UCSD-AML1 (cell line): ENCODE results near the gene PDF.

ENCODE experiments used
- DNase-seq: peaks from one replicate; lab custom pipeline; 2025; ENCODE audit not compliant: unreplicated experiment; lab: John Stamatoyannopoulos, UW

Gene PDF

DNA sequence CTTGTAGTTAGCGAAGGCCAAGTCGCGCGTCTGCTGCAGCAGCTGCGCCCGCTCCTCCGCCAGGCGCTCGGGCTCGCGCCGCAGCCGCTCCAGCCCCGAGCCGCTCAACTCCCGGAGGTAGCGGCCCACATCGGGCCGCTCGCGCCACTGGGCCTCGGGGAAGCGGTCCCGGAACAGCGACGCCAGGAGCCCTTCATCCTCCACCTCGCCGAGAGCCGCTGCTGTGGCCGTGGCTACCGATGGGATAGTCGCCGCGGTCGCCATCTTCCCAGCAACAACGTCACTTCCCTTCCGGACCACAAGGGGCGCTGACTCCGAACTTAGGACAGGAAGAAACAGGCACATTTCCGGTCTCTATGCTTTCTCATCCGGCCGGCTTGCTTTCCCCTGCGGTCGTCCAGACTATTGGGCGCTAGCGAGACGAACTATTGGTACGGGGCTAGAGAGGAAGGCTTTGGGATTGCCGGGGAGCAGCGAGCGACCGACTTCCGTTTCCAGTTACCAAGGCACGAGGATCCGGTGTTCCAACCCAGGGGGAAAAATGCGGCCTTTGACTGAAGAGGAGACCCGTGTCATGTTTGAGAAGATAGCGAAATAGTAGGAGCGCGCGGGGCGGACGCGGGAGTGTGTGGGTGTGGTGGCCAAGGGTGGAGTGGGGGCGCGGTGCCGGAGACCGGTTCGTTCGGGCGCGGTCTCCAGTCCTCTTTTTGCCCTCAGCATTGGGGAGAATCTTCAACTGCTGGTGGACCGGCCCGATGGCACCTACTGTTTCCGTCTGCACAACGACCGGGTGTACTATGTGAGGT is 9.1 kb upstream of the PDF start, which contains the start of the genes COG8 and NIP7:
Gene COG8, minus strand, starts transcription at position 276 of the 806 bp plus-strand sequence. Its CDS starts 12 bp downstream, at position 264.
Gene NIP7, plus strand, starts transcription at position 484 of the 806 bp plus-strand sequence. Its CDS starts 58 bp downstream, at position 542.
- DNase-seq = peak; percentile 95

DNA sequence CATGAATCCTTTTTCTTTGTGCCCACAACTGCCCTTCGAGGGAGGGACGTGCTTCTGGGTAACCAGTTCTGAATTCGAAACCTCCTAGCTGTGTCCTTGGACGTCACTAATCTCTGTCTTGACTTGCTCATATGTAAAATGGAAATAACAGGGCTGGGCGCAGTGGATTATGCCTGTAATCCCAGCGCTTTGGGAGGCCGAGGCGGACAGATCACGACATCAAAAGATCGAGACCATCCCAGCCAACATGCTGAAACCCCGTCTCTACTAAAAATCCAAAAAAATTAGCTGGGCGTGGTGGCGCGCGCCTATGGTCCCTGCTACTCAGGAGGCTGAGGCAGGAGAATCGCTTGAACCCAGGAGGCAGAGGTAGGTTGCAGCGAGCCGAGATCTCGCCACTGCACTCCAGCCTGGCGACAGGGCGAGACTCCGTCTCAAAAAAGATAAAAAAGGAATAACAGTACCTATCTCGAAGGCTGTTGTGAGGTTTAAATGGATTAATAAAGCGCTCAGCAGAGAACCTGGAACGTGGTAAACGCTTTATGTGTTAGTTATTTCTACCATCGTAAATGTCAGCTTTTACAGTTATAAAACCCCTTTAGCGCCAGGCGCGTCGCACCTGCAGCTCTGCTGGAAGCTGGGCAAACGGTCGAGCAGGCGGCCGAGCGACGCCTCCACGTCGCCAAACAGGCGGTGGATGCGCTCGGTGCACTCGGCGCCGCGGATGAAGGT is 8.3 kb upstream of the PDF start:
- DNase-seq = no peak

DNA sequence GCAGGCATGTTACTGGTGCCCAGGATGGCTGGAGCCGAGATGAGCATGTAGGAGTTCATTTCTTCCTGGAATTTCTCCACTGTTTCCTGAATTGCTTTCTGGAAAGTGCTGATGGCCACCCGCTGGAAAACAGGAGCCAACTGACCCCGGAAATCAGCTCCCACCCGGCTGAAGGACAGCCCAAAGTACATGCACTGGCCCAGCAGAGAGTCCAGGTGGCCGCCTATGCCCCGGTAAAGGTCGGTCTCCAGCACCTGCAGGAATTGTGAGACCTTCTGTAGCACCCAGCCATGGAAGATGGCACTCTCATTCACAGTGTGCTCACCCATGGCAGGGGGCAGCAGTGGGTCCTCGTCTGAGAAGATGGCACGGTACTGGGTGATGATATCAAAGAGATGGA is 4.3 kb upstream of the PDF start:
- DNase-seq = no peak

DNA sequence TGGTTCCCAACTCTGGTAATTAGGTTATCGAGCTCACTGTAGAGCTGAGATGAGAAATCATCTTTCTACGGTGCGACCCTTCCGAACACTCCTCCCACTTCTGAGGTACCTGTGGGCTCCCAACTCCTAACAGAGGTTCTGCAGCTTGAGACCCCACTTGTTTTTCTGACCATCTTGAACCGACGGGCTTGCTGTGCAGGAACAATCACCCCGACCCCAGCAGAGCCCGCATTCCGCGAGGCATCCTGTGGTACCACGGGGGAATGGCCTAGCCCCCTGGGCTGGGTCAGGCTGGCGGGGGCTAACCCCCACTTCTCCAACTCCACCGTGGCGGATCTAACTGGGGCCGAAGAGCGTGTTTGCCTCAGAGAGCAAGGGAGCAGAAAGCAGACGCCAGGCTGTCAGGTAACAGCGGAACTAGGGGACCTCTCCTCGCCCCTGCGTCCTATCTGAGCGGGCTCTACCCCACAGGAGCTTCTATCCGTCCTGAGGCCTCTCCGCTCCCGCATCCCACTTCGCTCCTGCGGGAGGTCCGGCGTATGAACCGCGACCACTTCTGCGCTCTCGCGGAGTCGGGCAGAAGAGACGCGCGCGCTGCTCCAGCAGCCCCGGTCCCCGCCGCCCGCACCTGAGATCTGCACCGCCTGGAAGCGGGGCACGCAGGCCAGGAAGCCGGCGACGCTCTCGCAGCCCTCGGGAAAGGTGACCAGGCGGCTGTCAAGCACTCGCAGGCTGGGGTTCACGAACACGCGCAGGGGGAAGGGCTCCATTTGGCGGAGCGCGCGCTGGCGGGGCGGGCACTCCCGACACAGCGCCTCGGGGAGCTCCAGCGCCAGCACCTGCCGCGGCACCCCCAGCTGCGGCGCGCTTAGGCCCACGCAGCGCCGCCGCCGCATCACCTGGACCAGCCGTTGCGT is 761 bp downstream of the PDF start:
- DNase-seq = peak; percentile 48

DNA sequence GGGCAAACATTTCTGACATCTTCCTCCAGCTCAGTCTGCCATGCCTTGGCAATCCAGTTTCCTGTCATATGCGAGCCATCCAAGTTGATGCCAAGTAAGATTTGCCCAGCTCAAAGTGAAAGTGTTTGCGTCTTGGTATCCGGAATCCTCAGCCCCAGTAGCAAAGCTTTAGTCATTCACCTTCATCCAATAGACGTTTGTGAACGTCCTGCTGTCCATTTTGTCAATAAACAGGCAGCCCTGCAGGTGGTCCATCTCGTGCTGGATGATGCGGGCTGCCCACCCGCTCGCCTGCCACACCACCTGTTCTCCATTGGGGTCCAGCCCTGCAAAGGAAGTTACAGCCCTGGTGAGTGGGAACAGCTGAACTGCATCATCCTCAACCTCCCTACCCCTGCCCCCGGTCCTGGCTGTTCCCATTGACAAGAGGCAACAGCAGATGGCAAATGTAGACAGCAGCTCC is 1.5 kb downstream of the PDF start:
- DNase-seq = no peak

DNA sequence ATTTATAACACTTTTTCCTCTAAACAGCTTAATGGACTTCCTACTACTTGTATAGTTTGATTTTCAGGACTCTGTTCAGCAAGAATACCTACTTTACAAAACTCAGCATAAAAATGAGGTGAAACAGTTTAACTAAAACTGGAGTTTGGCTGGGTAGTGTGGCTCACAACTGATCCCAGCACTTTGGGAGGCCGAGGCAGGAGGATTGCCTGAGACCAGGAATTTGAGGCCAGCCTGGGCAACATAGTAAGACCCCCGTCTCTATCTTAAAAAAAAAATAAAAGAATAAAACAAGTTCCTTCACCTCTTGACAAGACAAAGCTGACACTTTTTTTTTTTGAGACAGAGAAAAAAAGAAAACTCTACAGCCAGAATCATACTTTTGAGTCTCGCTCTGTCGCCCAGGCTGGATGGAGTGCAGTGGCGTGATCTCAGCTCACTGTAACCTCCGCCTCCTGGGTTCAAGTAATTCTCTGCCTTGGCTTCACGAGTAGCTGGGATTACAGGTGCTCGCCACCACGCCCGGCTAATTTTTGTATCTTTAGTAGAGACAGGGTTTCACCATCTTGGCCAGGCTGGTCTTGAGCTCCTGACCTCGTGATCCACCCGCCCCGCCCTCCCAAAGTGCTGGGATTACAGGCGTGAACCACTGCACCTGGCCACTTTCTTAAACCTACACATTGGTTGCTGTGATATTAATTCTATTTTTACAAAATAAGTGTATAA is 2.6 kb downstream of the PDF start:
- DNase-seq = no peak

DNA sequence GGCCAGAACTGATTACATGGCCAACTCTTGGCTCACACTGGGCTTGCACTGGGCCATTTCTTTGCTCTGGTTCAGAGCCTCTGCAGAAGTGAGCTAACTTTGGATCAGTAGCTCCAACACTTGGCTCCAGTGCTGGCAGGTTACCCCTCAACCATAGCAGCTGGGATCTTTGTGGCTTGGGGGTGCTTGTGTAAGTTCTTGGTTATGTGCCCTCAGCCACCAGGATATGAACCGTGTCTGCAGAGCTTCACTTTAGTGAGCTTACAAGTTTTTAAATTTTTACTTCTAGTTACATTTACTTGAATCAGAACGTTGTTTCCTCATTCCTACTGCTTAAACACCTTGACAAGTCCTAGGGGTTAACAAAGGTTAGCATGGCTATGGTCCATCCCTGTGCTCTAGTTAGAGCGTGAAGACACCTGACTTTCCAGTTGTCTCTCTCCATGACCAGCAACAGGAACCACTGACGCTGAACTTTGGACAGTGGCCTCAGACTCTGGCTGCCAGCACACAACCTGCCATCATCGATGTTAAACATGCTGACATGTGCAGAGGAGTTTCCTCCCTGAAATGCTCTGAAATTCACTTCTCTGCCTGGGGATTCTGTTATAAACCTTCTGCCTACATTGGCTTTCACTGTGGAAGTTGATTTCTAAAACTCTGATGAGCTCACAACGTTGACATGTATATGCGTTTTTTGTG is 4.1 kb downstream of the PDF start:
- DNase-seq = no peak

DNA sequence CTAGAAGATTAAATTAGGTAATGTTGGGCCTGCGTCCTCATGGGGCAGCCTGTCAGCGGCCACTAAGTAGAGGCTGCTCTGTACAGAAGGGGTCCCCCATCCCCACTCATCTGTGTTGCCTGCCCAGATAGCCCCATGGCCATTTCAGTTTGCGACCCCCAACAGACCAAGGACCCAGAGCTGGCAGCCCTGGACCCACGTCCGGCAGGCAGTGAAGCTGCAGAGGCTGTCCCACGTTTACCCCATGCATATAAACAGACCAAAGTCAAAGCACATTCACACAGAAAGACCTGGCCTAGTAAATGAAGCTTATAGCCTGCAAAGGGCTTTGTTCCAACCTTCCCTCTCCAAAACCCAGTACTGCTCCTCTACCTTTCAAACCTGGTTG is 4.6 kb downstream of the PDF start:
- DNase-seq = no peak

DNA sequence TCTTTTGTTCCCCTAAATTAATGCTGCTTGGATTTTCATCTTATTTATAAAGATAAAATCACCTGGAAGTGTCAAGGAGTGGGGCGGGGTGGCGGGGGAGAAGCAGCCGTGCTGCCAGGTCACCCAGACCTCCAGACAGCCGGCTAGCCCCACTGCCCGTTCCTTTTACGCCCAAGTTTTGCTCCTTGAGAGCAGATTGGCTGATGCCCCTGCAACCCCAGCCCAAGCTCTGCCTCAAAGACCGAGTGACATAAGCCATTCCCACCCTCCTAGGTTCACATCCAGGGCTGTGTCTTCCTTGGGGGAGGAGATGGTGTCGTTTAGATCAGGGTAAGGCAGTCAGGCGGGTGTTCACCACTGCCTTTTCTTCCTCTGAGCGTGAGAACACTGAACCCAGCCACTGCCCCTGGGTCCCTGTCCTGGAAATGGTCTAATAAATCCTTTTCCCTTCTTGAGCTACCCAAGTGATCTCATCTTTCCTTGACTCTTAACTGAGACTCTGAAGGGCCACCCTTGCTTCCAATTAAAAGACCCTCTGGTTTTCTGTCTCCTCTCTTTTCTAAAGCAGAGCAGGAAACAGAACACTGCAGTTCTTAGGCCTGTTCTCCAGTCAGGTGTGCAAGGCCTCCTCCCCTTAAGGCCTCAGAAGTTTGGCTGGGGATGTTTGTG is 5.7 kb downstream of the PDF start:
- DNase-seq = no peak

DNA sequence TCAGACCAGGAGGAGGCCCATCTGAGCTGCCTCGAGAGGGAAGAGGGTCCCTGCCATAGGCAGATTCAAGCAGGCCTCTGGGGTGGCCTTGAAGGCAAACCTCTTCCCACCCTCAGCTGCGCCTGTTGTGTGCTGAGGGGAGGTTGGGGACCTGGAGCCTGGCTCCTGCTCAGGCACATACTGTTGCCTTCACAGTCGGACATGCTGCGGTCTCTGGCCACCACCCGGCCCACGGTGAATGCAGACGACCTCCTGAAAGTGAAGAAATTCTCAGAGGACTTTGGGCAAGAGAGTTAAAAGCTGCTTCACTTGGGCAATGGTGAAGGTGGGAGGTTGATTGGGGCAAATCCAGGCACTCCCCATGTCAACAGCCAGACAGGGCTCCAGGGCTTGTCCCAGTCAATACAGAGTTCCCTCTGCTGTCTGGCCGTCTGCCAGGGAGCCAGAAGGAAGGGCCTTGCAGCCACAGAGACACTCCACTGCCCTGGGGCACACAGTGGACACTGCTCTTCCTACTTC is 6.3 kb downstream of the PDF start:
- no peak for DNase-seq

DNA sequence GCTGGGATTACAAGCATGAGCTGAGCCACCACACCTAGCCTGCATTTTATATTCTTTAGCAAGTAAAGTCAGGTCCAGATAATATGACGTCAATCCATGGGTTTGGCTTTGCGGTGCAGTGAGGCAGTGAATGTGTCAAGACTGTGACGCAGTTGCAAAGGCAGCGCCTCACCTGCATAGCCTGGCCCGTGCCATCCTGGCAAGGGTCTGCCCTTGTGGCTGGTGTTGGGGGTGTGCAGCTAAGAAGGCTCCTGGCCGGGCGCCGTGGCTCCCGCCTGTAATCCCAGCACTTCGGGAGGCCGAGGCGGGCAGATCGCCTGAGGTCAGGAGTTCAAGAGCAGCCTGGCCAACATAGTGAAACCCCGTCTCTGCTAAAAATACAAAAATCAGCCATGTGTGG is 7.0 kb downstream of the PDF start:
- no peak for DNase-seq

DNA sequence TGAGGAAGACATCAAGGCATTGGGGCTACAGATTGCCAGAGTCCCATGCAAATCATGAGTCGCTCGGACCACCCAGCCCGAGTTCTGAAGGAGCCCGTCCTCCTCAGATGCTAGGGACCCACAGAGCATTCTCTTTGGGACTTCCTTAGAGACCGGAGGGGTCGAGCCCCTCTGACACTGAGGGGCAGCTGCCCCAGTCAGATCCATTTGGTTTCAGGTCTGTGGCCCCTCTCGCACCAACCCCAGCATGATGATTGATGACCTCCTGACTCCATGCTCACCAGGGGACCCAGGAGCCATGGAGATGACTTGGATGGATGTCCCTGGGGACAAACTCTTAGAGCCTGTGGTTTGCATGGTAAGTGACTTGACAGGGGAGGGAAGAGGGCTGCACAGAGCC is 8.0 kb downstream of the PDF start:
- no peak for DNase-seq

DNA sequence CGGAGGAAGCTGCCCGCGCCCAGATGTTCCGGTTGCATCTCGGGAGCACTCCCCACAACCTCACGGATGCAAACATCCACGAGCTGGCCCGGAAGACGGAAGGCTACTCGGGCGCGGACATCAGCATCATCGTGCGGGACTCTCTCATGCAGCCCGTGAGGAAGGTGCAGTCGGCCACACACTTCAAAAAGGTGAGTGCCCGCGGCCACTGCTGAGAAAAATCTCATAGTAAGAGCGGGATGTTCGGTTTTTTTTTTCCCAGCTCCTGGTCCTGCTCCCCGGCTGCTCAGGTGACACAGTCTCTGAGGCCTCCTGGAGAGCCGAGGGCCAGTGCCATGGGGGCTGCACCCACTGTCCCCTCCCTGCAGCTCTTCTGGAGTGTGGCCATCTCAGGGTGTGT is 9.3 kb downstream of the PDF start:
- DNase-seq = no peak

DNA sequence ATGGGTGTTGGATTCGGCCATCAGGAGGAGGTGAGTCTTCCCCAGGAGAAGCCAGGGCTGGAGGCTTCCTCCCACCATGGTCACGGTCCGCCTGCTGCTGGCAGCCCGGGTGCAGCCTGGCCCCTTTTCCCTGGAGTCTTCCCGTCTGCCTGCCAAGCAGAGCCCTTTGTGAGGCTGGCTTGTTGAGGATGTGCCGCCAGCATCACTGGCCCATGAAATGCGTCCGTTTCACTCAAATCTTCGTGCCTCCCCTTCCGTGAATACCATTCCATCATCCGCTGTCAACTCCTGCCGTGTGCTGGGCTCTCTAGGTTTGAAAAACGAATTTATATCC is 9.7 kb downstream of the PDF start:
- no peak for DNase-seq

DNA sequence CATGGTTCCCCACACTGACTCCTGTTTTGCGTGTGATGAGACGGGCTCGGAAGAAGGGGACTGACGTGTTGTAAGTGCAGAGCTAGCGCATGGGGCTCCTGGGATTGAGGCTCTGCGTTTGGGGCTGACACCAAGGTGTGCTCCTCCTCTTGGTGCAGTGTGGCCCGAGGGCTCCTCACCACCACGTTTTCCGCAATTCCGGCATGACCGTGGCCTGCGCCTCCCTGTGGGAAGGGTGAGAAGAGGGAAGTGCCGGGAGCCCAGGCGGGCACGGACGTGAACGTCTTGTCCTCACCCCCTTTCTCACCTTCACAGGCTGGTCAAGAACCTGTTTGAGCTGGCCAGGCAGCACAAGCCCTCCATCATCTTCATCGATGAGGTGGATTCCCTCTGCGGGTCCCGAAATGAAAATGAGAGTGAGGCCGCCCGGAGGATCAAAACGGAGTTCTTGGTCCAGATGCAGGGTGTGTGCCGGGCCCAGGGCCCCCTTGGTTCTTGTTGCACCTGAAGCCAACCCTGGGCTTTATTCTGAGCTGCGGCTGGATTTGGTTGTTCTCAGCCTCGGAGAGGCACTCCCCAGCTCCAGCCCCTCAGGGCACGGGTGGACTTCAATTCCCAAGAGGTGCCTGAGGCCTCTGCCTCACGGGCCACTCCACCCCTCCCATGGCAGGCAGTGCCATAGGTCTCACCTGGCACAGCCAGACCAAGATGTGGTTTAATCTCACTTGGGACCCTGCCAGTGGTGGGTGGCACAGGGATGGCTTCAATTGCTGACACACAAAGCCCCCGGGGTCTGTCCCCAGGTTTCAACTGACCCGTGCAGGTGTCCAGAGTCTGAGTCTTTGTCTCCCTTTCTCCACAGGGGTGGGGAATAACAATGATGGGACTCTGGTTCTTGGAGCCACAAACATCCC is 10.3 kb downstream of the PDF start:
- DNase-seq = no peak

DNA sequence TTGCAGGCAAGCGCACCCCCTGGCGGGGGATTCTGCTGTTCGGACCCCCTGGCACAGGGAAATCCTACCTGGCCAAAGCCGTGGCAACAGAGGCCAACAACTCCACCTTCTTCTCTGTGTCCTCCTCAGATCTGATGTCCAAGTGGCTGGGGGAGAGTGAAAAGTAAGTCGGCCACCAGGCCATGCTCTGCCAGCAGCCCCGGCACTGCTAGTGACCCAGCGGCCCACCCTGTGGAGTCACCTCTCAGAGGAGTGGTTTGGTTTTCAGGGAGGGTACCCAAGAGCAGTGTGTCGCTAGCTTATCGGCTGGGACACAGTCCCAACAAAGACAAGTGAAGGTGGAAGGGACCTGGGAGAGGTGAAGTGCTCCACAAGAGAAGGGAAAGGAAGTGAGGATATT is 11.0 kb downstream of the PDF start:
- DNase-seq = no peak

DNA sequence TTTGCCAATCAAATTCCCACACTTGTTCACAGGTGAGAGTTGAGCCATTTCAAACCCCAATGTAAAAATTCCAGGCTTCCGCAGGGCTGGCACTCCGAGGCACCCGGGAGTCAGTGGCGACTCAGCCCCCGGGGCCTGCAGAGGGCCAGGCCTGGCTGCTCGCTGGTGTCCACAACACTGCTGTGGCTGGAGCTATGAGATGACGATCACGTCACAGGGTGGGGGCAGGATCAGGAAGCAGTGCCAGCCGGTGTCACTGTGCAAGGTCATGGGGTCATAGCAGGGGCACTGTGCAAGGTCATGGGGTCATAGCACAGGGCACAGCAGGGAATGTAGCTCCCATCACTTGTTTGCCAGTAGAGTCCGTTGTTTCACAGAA is 11.5 kb downstream of the PDF start:
- DNase-seq = no peak

DNA sequence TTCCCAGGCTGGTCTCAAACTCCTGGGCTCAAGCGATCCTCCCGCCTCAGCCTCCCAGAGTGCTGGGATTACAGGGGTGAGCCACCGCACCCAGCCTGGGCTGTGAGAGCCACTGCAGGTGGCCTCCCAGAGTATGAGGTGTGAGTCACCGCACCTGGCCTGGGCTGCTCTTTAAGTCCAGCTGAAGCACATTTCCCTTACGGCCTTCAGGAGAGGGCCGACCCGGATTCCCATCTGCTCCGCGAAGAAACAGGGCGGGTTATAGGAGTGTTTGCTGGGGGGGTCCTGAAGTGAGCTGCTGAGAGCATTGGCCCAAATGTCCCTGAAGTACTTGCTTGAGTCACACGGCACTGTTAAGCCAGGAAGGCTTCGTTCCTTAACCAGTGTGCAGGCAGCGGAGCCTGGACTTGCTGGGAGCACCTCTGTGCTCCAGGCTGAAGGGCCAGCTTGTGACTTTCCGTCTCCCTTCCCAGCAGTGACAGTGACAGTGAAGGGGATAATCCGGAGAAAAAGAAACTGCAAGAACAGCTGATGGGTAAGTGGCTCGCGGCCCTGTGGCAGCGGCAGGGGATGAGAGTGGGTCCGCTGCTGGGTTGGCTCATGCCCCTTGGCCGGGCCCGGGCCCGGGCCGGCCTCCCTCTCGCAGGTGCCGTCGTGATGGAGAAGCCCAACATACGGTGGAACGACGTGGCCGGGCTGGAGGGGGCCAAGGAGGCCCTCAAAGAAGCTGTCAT is 12.0 kb downstream of the PDF start:
- no peak for DNase-seq
